HepG2 (cell line): ENCODE measurements around the gene PCGF2. TPM values are rescaled to one million over a fixed set of nuclear protein-coding genes. Genes with fewer than 3 reads are reported as not detected.
A peak's percentile ranks its signal among the peaks of the same experiment; 100 is the strongest.

Experiments used
- AGO2 ChIP-seq: fragments of 200-400 bp; formaldehyde crosslinking; optimal IDR thresholded peaks from 2 replicates; pipeline ENCODE3; 2017; ENCODE audit warnings: mild to moderate bottlenecking, low read depth, low read length, moderate library complexity
- ATM ChIP-seq: fragments of 450-650 bp; IDR thresholded peaks from 2 replicates; pipeline ENCODE4 v1.7.1; 2017; ENCODE audit warnings: mild to moderate bottlenecking, borderline replicate concordance
- BRD4 ChIP-seq: sonication (generic); formaldehyde crosslinking; IDR thresholded peaks from 2 replicates; pipeline ENCODE4 v1.4.0; 2020; ENCODE audit warnings: missing genetic modification reagents
- CC2D1A ChIP-seq: sonication (generic); formaldehyde crosslinking; IDR thresholded peaks from 2 replicates; pipeline ENCODE4 v1.8.1; 2023; ENCODE audit warnings: mild to moderate bottlenecking, missing genetic modification reagents
- EP300 ChIP-seq, 3 experiments: sonication (generic) in 1 of 3; formaldehyde crosslinking in 1 of 3; IDR thresholded peaks; 2 replicates each; pipeline versions ENCODE4 v1.5.1 to v1.6.1; 2011 to 2020; ENCODE audit warnings: low read depth in 2 of 3, low read length in 2 of 3, borderline replicate concordance in 1 of 3, improper control_type of control experiment in 1 of 3, mild to moderate bottlenecking in 1 of 3, missing genetic modification reagents in 1 of 3, moderate library complexity in 1 of 3
- FIP1L1 ChIP-seq: fragments of 200-400 bp; formaldehyde crosslinking; IDR thresholded peaks from 2 replicates; pipeline ENCODE4 v1.6.1; 2018; ENCODE audit warnings: low read depth, mild to moderate bottlenecking, low read length, moderate library complexity, borderline replicate concordance; ENCODE audit not compliant: insufficient read depth
- FOXJ3 ChIP-seq: sonication (generic); formaldehyde crosslinking; IDR thresholded peaks from 2 replicates; pipeline ENCODE4 v1.4.0; 2020; ENCODE audit warnings: missing genetic modification reagents, mild to moderate bottlenecking, borderline replicate concordance
- HNF4G ChIP-seq, 2 experiments: sonication (generic) in 1 of 2; formaldehyde crosslinking in 1 of 2; IDR thresholded peaks; 2 replicates each; pipeline versions ENCODE4 v1.4.0 to v1.6.1; 2011 to 2020; ENCODE audit warnings: borderline replicate concordance in 2 of 2, low read depth in 2 of 2, mild to moderate bottlenecking in 2 of 2, low read length in 1 of 2, missing genetic modification reagents in 1 of 2, moderate library complexity in 1 of 2
- MED8 ChIP-seq: sonication (generic); formaldehyde crosslinking; IDR thresholded peaks from 2 replicates; pipeline ENCODE4 v1.8.1; 2023; ENCODE audit warnings: mild to moderate bottlenecking, missing genetic modification reagents; ENCODE audit not compliant: insufficient replicate concordance
- RBM39 ChIP-seq: fragments of 200-400 bp; formaldehyde crosslinking; IDR thresholded peaks from one replicate; pipeline ENCODE4 v1.6.1; 2018; ENCODE audit warnings: antibody characterized with exemption, mild to moderate bottlenecking, low read depth, low read length; ENCODE audit not compliant: poor library complexity, severe bottlenecking
- ZNF205 ChIP-seq: IDR thresholded peaks from 2 replicates; pipeline ENCODE4 v1.6.1; 2018; ENCODE audit warnings: missing biosample characterization, missing genetic modification reagents
- ZNF207 ChIP-seq: fragments of 450-650 bp; IDR thresholded peaks from 2 replicates; pipeline ENCODE4 v1.6.1; 2016; ENCODE audit warnings: antibody characterized with exemption, borderline replicate concordance
- ZNF263 ChIP-seq: sonication (generic); formaldehyde crosslinking; IDR thresholded peaks from 2 replicates; pipeline ENCODE4 v1.4.0; 2020; ENCODE audit warnings: missing genetic modification reagents
- ZNF331 ChIP-seq: sonication (generic); formaldehyde crosslinking; IDR thresholded peaks from 2 replicates; pipeline ENCODE4 v1.4.0; 2020; ENCODE audit warnings: missing genetic modification reagents
- ZNF746 ChIP-seq: sonication (generic); formaldehyde crosslinking; IDR thresholded peaks from 2 replicates; pipeline ENCODE4 v1.8.0; 2022; ENCODE audit warnings: mild to moderate bottlenecking, missing genetic modification reagents
- polyA plus RNA-seq, 8 experiments: library from polyadenylated mRNA; depleted of rRNA in 3 of 8; stranded (reverse) in 7 of 8; unstranded in 1 of 8; fragments of >200 nt; fragmentation: Illumina TruSeq in 4 of 8; extraction: Trizol in 4 of 8; gene quantifications; 2 replicates each; pipeline versions ENCODE4 v1.2.1 to v1.2.3, GENCODE V29; 2011 to 2016; ENCODE audit warnings: low read depth in 4 of 8, missing spikeins in 1 of 8, mixed read lengths in 1 of 8; ENCODE audit not compliant: insufficient read depth in 1 of 8
- total RNA-seq, 5 experiments: library from RNA; depleted of rRNA; stranded (reverse); fragments of >200 nt; fragmentation: Illumina TruSeq; extraction: Trizol; gene quantifications; 2 replicates each; pipeline ENCODE4 v1.2.3, GENCODE V29; 2016; ENCODE audit warnings: low read depth in 1 of 5
- TF ChIP-seq, protein P1 (sequence below): sonication (generic); IDR thresholded peaks from 2 replicates; pipeline ENCODE4 v1.6.1; 2016; ENCODE audit warnings: low read depth, borderline replicate concordance
- TF ChIP-seq, protein P2 (sequence below): sonication (generic); formaldehyde crosslinking; conservative IDR thresholded peaks from 2 replicates; pipeline ENCODE4 v1.4.0; 2020; ENCODE audit warnings: missing genetic modification reagents
- TF ChIP-seq, protein P3 (sequence below): sonication (generic); formaldehyde crosslinking; IDR thresholded peaks from 2 replicates; pipeline ENCODE4 v1.8.0; 2022; ENCODE audit warnings: missing genetic modification reagents, low read depth, mild to moderate bottlenecking, borderline replicate concordance
- TF ChIP-seq, protein P4 (sequence below): sonication (generic); formaldehyde crosslinking; IDR thresholded peaks from 2 replicates; pipeline ENCODE4 v1.4.0; 2020; ENCODE audit warnings: low read depth, mild to moderate bottlenecking, missing genetic modification reagents

Gene PCGF2
- total and polyA plus RNA-seq, 2 of the 13 experiments (the other 11 are each of a cell fraction or from before 2014, with no cell fraction given) = 11.6 to 29.4 TPM

DNA sequence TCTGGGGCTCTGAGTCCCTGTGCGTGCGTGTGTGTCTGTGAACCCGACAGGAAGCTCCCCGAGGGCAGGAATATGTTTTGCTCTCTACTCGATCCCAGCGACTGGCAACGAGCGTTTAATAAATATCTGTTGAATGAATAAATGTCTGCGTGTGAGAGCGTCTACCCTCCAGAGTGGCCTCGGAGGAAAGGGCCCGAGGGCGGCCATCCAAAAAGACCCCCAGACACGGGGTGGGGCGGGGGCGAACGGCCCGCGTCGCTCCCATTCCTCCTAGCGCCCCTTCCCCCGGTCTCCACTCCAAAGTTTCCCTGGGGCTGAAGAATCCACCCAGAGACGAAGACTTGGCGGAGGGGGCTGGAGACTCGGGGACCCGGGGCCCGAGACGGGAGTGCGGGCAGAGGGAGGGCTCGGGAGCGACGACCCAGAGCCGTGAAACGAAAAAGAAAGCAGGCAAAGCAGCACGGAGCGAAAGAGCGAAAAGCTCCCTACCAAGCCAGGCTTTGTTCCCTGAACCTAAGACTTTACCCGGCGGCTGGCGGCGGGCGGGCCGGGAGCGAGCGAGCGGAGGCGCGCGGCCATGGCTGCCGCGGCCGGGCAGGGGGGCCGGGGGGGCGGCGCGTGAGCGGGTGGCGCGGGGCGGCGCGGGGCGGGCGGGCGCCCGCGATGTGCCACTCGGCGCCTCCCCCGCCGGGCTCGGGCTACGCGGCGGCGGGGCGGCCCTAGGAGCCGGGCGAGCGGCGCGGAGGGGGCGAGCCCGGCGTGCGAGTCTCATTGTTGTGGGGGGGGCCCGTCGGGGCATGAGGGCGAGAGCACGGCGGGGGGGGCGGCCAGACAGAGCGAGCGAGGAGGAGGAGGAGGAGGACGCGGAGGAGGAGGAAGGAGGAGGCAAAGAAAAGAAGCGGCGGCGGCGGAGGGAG is 43.3 kb downstream of the PCGF2 start, which contains the start of gene MLLT6 (continued):
- TF ChIP-seq, protein P1, sequence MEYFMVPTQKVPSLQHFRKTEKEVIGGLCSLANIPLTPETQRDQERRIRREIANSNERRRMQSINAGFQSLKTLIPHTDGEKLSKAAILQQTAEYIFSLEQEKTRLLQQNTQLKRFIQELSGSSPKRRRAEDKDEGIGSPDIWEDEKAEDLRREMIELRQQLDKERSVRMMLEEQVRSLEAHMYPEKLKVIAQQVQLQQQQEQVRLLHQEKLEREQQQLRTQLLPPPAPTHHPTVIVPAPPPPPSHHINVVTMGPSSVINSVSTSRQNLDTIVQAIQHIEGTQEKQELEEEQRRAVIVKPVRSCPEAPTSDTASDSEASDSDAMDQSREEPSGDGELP = no peak
- 0 out of 2 replicates have a peak, but pooled peaks have one; percentile 43 for TF ChIP-seq FOXJ3 (CRISPR knock-in tag)
- TF ChIP-seq CC2D1A = no peak
- no peak for TF ChIP-seq ATM
- peak; percentile 98 for TF ChIP-seq AGO2
- TF ChIP-seq RBM39 = no peak
- no peak for TF ChIP-seq EP300 (IDR thresholded peaks at IDR 0.05; ENCODE audit: low read depth in 2 of 2, low read length in 2 of 2)
- peak; percentile 41; the same call in 1 of the 2 replicates for TF ChIP-seq EP300 (CRISPR knock-in tag; IDR thresholded peaks at IDR 0.05; ENCODE audit: borderline replicate concordance)
- TF ChIP-seq, protein P2, sequence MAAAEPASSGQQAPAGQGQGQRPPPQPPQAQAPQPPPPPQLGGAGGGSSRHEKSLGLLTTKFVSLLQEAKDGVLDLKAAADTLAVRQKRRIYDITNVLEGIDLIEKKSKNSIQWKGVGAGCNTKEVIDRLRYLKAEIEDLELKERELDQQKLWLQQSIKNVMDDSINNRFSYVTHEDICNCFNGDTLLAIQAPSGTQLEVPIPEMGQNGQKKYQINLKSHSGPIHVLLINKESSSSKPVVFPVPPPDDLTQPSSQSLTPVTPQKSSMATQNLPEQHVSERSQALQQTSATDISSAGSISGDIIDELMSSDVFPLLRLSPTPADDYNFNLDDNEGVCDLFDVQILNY (CRISPR knock-in tag) = 0 out of 2 replicates have a peak, but pooled peaks have one; percentile 21
- no peak for TF ChIP-seq ZNF207
- no peak for TF ChIP-seq HNF4G (IDR thresholded peaks at IDR 0.05; ENCODE audit: borderline replicate concordance, low read depth, low read length)
- no peak for TF ChIP-seq HNF4G (CRISPR knock-in tag; IDR thresholded peaks at IDR 0.05; ENCODE audit: borderline replicate concordance, low read depth)
- TF ChIP-seq, protein P3, sequence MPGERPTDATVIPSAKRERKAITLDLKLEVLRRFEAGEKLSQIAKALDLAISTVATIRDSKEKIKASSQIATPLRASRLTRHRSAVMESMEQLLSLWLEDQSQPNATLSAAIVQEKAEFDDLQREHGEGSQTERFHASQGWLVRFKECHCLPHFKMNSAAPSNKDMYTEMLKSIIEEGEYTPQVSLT (CRISPR knock-in tag) = no peak
- no peak for TF ChIP-seq MED8 (CRISPR knock-in tag)
- peak; percentile 70 for TF ChIP-seq ZNF263 (CRISPR knock-in tag)
- TF ChIP-seq ZNF746 (CRISPR knock-in tag) = no peak; the same call in 1 of the 2 replicates
- 0 out of 2 replicates have a peak, but pooled peaks have one; percentile 74 for TF ChIP-seq FIP1L1
- peak; percentile 67; the same call in 1 of the 2 replicates for TF ChIP-seq ZNF205 (CRISPR knock-in tag)
- peak; percentile 88 for TF ChIP-seq BRD4 (CRISPR knock-in tag)
- TF ChIP-seq ZNF331 (CRISPR knock-in tag) = 0 out of 2 replicates have a peak, but pooled peaks have one; percentile 3
- TF ChIP-seq, protein P4, sequence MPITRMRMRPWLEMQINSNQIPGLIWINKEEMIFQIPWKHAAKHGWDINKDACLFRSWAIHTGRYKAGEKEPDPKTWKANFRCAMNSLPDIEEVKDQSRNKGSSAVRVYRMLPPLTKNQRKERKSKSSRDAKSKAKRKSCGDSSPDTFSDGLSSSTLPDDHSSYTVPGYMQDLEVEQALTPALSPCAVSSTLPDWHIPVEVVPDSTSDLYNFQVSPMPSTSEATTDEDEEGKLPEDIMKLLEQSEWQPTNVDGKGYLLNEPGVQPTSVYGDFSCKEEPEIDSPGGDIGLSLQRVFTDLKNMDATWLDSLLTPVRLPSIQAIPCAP (CRISPR knock-in tag) = no peak
